SJSA1 (cell line): Measurements from ENCODE around the gene UNC5C. TPM values are rescaled to one million over a fixed set of nuclear protein-coding genes. Genes with fewer than 3 reads are reported as not detected.
A peak's percentile ranks its signal among the peaks of the same experiment; 100 is the strongest.
"Not testable (repeated sequence)": the region's sequence is repeated elsewhere in the genome, so short reads cannot be mapped to it uniquely, and the experiment has no call there.

Experiments used
- DNase-seq, 2 experiments: peaks; one replicate each; pipeline ENCODE4 v3.0.0-alpha.2; 2015 to 2020; ENCODE audit warnings: low spot score in 2 of 2, low read depth in 1 of 2
- H3K27ac ChIP-seq: fragments of 250-450 bp; sonication (Bioruptor Pico); 2 replicates; pipeline ENCODE4 v1.5.1; 2020; ENCODE audit warnings: mild to moderate bottlenecking, moderate library complexity
- H3K27me3 ChIP-seq: fragments of 250-450 bp; sonication (Bioruptor Pico); replicated peaks from 2 replicates; pipeline ENCODE4 v1.5.1; 2020; ENCODE audit warnings: mild to moderate bottlenecking, moderate library complexity
- H3K36me3 ChIP-seq: fragments of 250-450 bp; sonication (Bioruptor Pico); 2 replicates; pipeline ENCODE4 v1.5.1; 2020; ENCODE audit warnings: mild to moderate bottlenecking
- H3K4me1 ChIP-seq: fragments of 250-450 bp; sonication (Bioruptor Pico); replicated peaks from 2 replicates; pipeline ENCODE4 v1.6.1; 2021; ENCODE audit warnings: mild to moderate bottlenecking
- H3K4me3 ChIP-seq: fragments of 250-450 bp; sonication (Bioruptor Pico); 2 replicates; pipeline ENCODE4 v1.5.1; 2020; ENCODE audit warnings: mild to moderate bottlenecking
- H3K9me3 ChIP-seq: fragments of 250-450 bp; sonication (Bioruptor Pico); replicated peaks from 2 replicates; pipeline ENCODE4 v1.5.1; 2020; ENCODE audit warnings: mild to moderate bottlenecking
- total RNA-seq: library from RNA; depleted of rRNA; stranded (reverse); fragments of >200 nt; shearing (Covaris generic); gene quantifications from 2 replicates; pipeline ENCODE4 v1.2.3, GENCODE V29; 2014

UNC5C gene
- total RNA-seq, 1 experiment from 2014 or later = 0.03 TPM

- not testable (repeated sequence) for H3K4me3 ChIP-seq, H3K9me3 ChIP-seq, H3K27ac ChIP-seq, DNase-seq, H3K36me3 ChIP-seq, H3K27me3 ChIP-seq
- H3K4me1 ChIP-seq = peaks cover 14% of the 10 kb centered on the region
These were observed 414.8 kb downstream of the UNC5C start for GRCh38 chr4:95134016-95134415.

- peak; percentile 78 to 93 for DNase-seq
- Histone ChIP-seq H3K36me3 (no peaks in the 10 kb centered on the region), H3K4me3 (peak overlapping the region; percentile 15), H3K27me3 (no peaks in the 10 kb centered on the region), H3K27ac (peak overlapping the region; percentile 67), H3K9me3 (no peaks in the 10 kb centered on the region), H3K4me1 (peaks cover 19% of the 10 kb centered on the region)
These were observed 418.9 kb downstream of the UNC5C start for GRCh38 chr4:95129821-95130311.

- no peak overlapping the region for H3K4me3 ChIP-seq
- no peaks in the 10 kb centered on the region for H3K27me3 ChIP-seq
- DNase-seq = peak in 1 of 2 experiments; percentile 28
- peak overlapping the region; percentile 67 for H3K27ac ChIP-seq
- H3K36me3 ChIP-seq = no peaks in the 10 kb centered on the region
- H3K4me1 ChIP-seq = peaks cover 19% of the 10 kb centered on the region
- no peaks in the 10 kb centered on the region for H3K9me3 ChIP-seq
These were observed 419.7 kb downstream of the UNC5C start for GRCh38 chr4:95129031-95129430.

- no peak overlapping the region for H3K27ac ChIP-seq
- no peak overlapping the region for H3K4me3 ChIP-seq
- H3K4me1 ChIP-seq = peaks cover 13% of the 10 kb centered on the region
- H3K36me3 ChIP-seq = no peaks in the 10 kb centered on the region
- H3K27me3 ChIP-seq = no peaks in the 10 kb centered on the region
- DNase-seq = peak; percentile 28 to 43
- H3K9me3 ChIP-seq = no peaks in the 10 kb centered on the region
These were observed 423.8 kb downstream of the UNC5C start for GRCh38 chr4:95124906-95125504.

GRCh38 chr4:95122001-95122400, 426.8 kb downstream of the UNC5C start:
- Histone ChIP-seq H3K27me3 (no peaks in the 10 kb centered on the region; the same call in 1 of the 2 replicates), H3K9me3 (no peaks in the 10 kb centered on the region), H3K36me3 (no peaks in the 10 kb centered on the region), H3K27ac (no peak overlapping the region), H3K4me3 (no peak overlapping the region), H3K4me1 (no peaks in the 10 kb centered on the region)
- DNase-seq = no peak

GRCh38 chr4:95120456-95120855, 428.3 kb downstream of the UNC5C start:
- H3K4me1 ChIP-seq = no peaks in the 10 kb centered on the region
- no peak overlapping the region for H3K4me3 ChIP-seq
- no peaks in the 10 kb centered on the region for H3K36me3 ChIP-seq
- no peak for DNase-seq
- H3K9me3 ChIP-seq = no peaks in the 10 kb centered on the region
- no peaks in the 10 kb centered on the region; the same call in 1 of the 2 replicates for H3K27me3 ChIP-seq
- no peak overlapping the region for H3K27ac ChIP-seq

- no peak for DNase-seq
- no peak overlapping the region for H3K27ac ChIP-seq
- no peaks in the 10 kb centered on the region for H3K9me3 ChIP-seq
- H3K27me3 ChIP-seq = no peaks in the 10 kb centered on the region; the same call in 1 of the 2 replicates
- no peak overlapping the region for H3K4me3 ChIP-seq
- no peaks in the 10 kb centered on the region for H3K4me1 ChIP-seq
- H3K36me3 ChIP-seq = no peaks in the 10 kb centered on the region
These were observed 430.3 kb downstream of the UNC5C start for GRCh38 chr4:95118497-95118896.

- H3K27ac ChIP-seq = no peak overlapping the region
- no peaks in the 10 kb centered on the region for H3K36me3 ChIP-seq
- no peak overlapping the region for H3K4me3 ChIP-seq
- DNase-seq = no peak
- no peaks in the 10 kb centered on the region for H3K4me1 ChIP-seq
- H3K9me3 ChIP-seq = no peaks in the 10 kb centered on the region
- H3K27me3 ChIP-seq = no peaks in the 10 kb centered on the region; the same call in 1 of the 2 replicates
These were observed 434.3 kb downstream of the UNC5C start for GRCh38 chr4:95114521-95114920.
